HEK293 (cell line): ENCODE measurements around the gene PRODH2.

ENCODE experiments used
- FEZF1 ChIP-seq: fragments of 450-650 bp; formaldehyde crosslinking; IDR thresholded peaks from 2 replicates; pipeline ENCODE4 v1.5.1; 2016; ENCODE audit warnings: missing biosample characterization, missing genetic modification characterization
- GLIS1 ChIP-seq: fragments of 450-650 bp; formaldehyde crosslinking; IDR thresholded peaks from 2 replicates; pipeline ENCODE4 v1.5.1; 2016; ENCODE audit warnings: missing biosample characterization, missing genetic modification characterization
- GLIS2 ChIP-seq: fragments of 450-650 bp; formaldehyde crosslinking; IDR thresholded peaks from 2 replicates; pipeline ENCODE4 v1.5.1; 2016; ENCODE audit warnings: missing biosample characterization, missing genetic modification characterization
- OSR2 ChIP-seq: fragments of 450-650 bp; formaldehyde crosslinking; IDR thresholded peaks from 2 replicates; pipeline ENCODE4 v1.5.1; 2016; ENCODE audit warnings: missing biosample characterization, missing genetic modification characterization
- PRDM1 ChIP-seq: fragments of 450-650 bp; formaldehyde crosslinking; IDR thresholded peaks from 2 replicates; pipeline ENCODE4; 2016; ENCODE audit warnings: missing biosample characterization, missing genetic modification characterization
- SP7 ChIP-seq: fragments of 450-650 bp; formaldehyde crosslinking; IDR thresholded peaks from 2 replicates; pipeline ENCODE4 v1.5.1; 2016; ENCODE audit warnings: missing biosample characterization, missing genetic modification characterization
- ZNF121 ChIP-seq: fragments of 450-650 bp; formaldehyde crosslinking; IDR thresholded peaks from 2 replicates; pipeline ENCODE4 v1.5.1; 2016; ENCODE audit warnings: missing biosample characterization, missing genetic modification characterization
- ZNF133 ChIP-seq: fragments of 450-650 bp; formaldehyde crosslinking; IDR thresholded peaks from 2 replicates; pipeline ENCODE4 v1.5.1; 2016; ENCODE audit warnings: missing biosample characterization, missing genetic modification characterization
- ZNF140 ChIP-seq: fragments of 450-650 bp; formaldehyde crosslinking; IDR thresholded peaks from 2 replicates; pipeline ENCODE4 v1.5.1; 2016; ENCODE audit warnings: missing biosample characterization, missing genetic modification characterization
- ZNF184 ChIP-seq: fragments of 450-650 bp; IDR thresholded peaks from 2 replicates; pipeline ENCODE4 v1.5.1; 2018; ENCODE audit warnings: missing biosample characterization, mild to moderate bottlenecking, missing genetic modification characterization
- ZNF366 ChIP-seq: fragments of 450-650 bp; formaldehyde crosslinking; conservative IDR thresholded peaks from 2 replicates; pipeline ENCODE4 v1.5.1; 2016; ENCODE audit warnings: missing biosample characterization, missing genetic modification characterization
- ZNF394 ChIP-seq: fragments of 450-650 bp; formaldehyde crosslinking; IDR thresholded peaks from 2 replicates; pipeline ENCODE4 v1.5.1; 2016; ENCODE audit warnings: missing biosample characterization, missing genetic modification characterization, mild to moderate bottlenecking, moderate library complexity, borderline replicate concordance
- ZNF433 ChIP-seq: fragments of 450-650 bp; formaldehyde crosslinking; IDR thresholded peaks from 2 replicates; pipeline ENCODE4 v1.5.1; 2016; ENCODE audit warnings: missing biosample characterization, missing genetic modification characterization, low read depth
- ZNF473 ChIP-seq: fragments of 450-650 bp; formaldehyde crosslinking; IDR thresholded peaks from 2 replicates; pipeline ENCODE4 v1.5.1; 2017; ENCODE audit warnings: missing biosample characterization, missing genetic modification characterization
- ZNF544 ChIP-seq: fragments of 450-650 bp; formaldehyde crosslinking; IDR thresholded peaks from 2 replicates; pipeline ENCODE4 v1.5.0; 2017; ENCODE audit warnings: missing biosample characterization, missing genetic modification characterization
- ZNF558 ChIP-seq: fragments of 450-650 bp; formaldehyde crosslinking; IDR thresholded peaks from 2 replicates; pipeline ENCODE4 v1.5.1; 2016; ENCODE audit warnings: missing biosample characterization, missing genetic modification characterization
- ZNF571 ChIP-seq: fragments of 450-650 bp; formaldehyde crosslinking; IDR thresholded peaks from 2 replicates; pipeline ENCODE4 v1.5.0; 2017; ENCODE audit warnings: missing biosample characterization, missing genetic modification characterization
- ZNF701 ChIP-seq: fragments of 450-650 bp; formaldehyde crosslinking; IDR thresholded peaks from 2 replicates; pipeline ENCODE4 v1.5.1; 2016; ENCODE audit warnings: missing biosample characterization, missing genetic modification characterization
- ZNF707 ChIP-seq: fragments of 450-650 bp; formaldehyde crosslinking; IDR thresholded peaks from 2 replicates; pipeline ENCODE4 v1.5.1; 2016; ENCODE audit warnings: missing biosample characterization, missing genetic modification characterization
- ZNF830 ChIP-seq: fragments of 450-650 bp; IDR thresholded peaks from 2 replicates; pipeline ENCODE4 v1.5.0; 2018; ENCODE audit warnings: missing biosample characterization, missing genetic modification characterization, low read depth, mild to moderate bottlenecking, moderate library complexity
- ZSCAN30 ChIP-seq: fragments of 450-650 bp; IDR thresholded peaks from 2 replicates; pipeline ENCODE4 v1.5.1; 2018; ENCODE audit warnings: missing biosample characterization, mild to moderate bottlenecking, missing genetic modification characterization, moderate library complexity
- TF ChIP-seq, protein P1 (sequence below): fragments of 450-650 bp; formaldehyde crosslinking; IDR thresholded peaks from 2 replicates; pipeline ENCODE4 v1.5.1; 2016; ENCODE audit warnings: missing biosample characterization, missing genetic modification characterization
- TF ChIP-seq, protein P2 (sequence below): fragments of 450-650 bp; formaldehyde crosslinking; IDR thresholded peaks from 2 replicates; pipeline ENCODE4 v1.5.1; 2017; ENCODE audit warnings: missing biosample characterization, mild to moderate bottlenecking, missing genetic modification characterization, moderate library complexity
- TF ChIP-seq, protein P3 (sequence below): IDR thresholded peaks from 2 replicates; pipeline ENCODE4 v1.6.1; 2011; ENCODE audit warnings: mild to moderate bottlenecking, low read depth, low read length, borderline replicate concordance
- TF ChIP-seq, protein P4 (sequence below): fragments of 450-650 bp; formaldehyde crosslinking; IDR thresholded peaks from 2 replicates; pipeline ENCODE4 v1.5.1; 2017; ENCODE audit warnings: missing biosample characterization, missing genetic modification characterization
- TF ChIP-seq, protein P5 (sequence below): fragments of 450-650 bp; formaldehyde crosslinking; optimal IDR thresholded peaks from 2 replicates; pipeline ENCODE3; 2016; ENCODE audit warnings: missing biosample characterization, mild to moderate bottlenecking, missing genetic modification characterization
- TF ChIP-seq, protein P6 (sequence below): fragments of 450-650 bp; formaldehyde crosslinking; IDR thresholded peaks from 2 replicates; pipeline ENCODE4 v1.5.1; 2016; ENCODE audit warnings: missing biosample characterization, missing genetic modification characterization
- TF ChIP-seq, protein P7 (sequence below): fragments of 450-650 bp; IDR thresholded peaks from 2 replicates; pipeline ENCODE4 v1.5.1; 2018; ENCODE audit warnings: missing biosample characterization, missing genetic modification characterization

PRODH2 gene

DNA sequence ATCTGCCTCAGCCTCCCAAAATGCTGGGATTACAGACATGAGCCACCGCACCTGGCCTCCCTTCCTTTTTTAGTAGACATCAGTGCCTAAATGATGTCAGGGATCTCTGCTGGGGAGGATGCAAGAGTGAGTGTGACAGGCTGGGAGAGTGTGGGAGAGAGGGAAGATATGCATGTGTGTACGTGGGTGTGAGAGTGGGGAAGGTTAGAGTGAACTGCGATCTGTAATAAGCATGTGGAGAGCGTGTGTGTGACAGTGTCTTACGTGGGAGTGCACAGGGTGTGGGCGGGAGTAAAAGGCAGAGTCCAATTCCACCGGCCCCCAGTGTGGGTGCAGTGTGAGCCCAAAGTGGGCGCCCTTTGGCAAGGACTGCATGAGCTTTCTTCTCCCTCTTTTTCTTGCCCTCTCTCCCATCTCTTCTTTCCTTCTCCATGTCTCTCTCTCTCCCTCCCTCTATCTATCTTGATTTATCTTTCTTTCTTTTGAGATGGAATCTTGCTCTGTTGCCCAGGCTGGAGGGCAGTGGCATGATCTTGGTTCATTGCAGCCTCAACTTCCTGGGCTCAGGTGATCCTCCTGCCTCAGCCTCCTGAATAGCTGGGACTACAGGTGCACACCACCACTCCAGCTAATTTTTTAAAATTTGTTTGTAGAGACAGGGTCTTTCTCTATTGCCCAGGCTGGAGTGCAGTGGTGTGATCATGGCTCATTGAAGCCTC is 40.6 kb upstream of the PRODH2 start (continued):
- TF ChIP-seq ZNF394 (tag by site-specific recombination) (no peak), ZNF707 (tag by site-specific recombination) (no peak), ZSCAN30 (no peak), ZNF433 (no peak), ZNF133 (tag by site-specific recombination) (no peak), ZNF184 (tag by site-specific recombination) (no peak), OSR2 (no peak), ZNF830 (tag by site-specific recombination) (no peak), ZNF571 (tag by site-specific recombination) (no peak), GLIS1 (tag by site-specific recombination) (peak; percentile 69), ZNF558 (no peak), FEZF1 (no peak), ZNF140 (tag by site-specific recombination) (no peak), ZNF366 (tag by site-specific recombination) (peak; percentile 79; the same call in 1 of the 2 replicates), ZNF544 (tag by site-specific recombination) (no peak), SP7 (tag by site-specific recombination) (no peak), GLIS2 (tag by site-specific recombination) (peak; percentile 6; the same call in 1 of the 2 replicates), ZNF473 (0 out of 2 replicates have a peak, but pooled peaks have one; percentile 16), PRDM1 (tag by site-specific recombination) (peak; percentile 96), ZNF701 (tag by site-specific recombination) (no peak), ZNF121 (tag by site-specific recombination) (peak; percentile 93)
- TF ChIP-seq, protein P1, sequence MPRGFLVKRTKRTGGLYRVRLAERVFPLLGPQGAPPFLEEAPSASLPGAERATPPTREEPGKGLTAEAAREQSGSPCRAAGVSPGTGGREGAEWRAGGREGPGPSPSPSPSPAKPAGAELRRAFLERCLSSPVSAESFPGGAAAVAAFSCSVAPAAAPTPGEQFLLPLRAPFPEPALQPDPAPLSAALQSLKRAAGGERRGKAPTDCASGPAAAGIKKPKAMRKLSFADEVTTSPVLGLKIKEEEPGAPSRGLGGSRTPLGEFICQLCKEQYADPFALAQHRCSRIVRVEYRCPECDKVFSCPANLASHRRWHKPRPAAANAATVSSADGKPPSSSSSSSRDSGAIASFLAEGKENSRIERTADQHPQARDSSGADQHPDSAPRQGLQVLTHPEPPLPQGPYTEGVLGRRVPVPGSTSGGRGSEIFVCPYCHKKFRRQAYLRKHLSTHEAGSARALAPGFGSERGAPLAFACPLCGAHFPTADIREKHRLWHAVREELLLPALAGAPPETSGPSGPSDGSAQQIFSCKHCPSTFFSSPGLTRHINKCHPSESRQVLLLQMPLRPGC: no peak
- TF ChIP-seq, protein P2, sequence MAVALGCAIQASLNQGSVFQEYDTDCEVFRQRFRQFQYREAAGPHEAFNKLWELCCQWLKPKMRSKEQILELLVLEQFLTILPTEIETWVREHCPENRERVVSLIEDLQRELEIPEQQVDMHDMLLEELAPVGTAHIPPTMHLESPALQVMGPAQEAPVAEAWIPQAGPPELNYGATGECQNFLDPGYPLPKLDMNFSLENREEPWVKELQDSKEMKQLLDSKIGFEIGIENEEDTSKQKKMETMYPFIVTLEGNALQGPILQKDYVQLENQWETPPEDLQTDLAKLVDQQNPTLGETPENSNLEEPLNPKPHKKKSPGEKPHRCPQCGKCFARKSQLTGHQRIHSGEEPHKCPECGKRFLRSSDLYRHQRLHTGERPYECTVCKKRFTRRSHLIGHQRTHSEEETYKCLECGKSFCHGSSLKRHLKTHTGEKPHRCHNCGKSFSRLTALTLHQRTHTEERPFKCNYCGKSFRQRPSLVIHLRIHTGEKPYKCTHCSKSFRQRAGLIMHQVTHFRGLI (tag by site-specific recombination): no peak
- TF ChIP-seq, protein P3, sequence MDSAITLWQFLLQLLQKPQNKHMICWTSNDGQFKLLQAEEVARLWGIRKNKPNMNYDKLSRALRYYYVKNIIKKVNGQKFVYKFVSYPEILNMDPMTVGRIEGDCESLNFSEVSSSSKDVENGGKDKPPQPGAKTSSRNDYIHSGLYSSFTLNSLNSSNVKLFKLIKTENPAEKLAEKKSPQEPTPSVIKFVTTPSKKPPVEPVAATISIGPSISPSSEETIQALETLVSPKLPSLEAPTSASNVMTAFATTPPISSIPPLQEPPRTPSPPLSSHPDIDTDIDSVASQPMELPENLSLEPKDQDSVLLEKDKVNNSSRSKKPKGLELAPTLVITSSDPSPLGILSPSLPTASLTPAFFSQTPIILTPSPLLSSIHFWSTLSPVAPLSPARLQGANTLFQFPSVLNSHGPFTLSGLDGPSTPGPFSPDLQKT: no peak
- TF ChIP-seq, protein P4, sequence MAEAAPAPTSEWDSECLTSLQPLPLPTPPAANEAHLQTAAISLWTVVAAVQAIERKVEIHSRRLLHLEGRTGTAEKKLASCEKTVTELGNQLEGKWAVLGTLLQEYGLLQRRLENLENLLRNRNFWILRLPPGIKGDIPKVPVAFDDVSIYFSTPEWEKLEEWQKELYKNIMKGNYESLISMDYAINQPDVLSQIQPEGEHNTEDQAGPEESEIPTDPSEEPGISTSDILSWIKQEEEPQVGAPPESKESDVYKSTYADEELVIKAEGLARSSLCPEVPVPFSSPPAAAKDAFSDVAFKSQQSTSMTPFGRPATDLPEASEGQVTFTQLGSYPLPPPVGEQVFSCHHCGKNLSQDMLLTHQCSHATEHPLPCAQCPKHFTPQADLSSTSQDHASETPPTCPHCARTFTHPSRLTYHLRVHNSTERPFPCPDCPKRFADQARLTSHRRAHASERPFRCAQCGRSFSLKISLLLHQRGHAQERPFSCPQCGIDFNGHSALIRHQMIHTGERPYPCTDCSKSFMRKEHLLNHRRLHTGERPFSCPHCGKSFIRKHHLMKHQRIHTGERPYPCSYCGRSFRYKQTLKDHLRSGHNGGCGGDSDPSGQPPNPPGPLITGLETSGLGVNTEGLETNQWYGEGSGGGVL (tag by site-specific recombination): peak; percentile 34; the same call in 1 of the 2 replicates
- TF ChIP-seq, protein P5, sequence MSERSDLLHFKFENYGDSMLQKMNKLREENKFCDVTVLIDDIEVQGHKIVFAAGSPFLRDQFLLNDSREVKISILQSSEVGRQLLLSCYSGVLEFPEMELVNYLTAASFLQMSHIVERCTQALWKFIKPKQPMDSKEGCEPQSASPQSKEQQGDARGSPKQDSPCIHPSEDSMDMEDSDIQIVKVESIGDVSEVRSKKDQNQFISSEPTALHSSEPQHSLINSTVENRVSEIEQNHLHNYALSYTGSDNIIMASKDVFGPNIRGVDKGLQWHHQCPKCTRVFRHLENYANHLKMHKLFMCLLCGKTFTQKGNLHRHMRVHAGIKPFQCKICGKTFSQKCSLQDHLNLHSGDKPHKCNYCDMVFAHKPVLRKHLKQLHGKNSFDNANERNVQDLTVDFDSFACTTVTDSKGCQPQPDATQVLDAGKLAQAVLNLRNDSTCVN (tag by site-specific recombination): no peak
- TF ChIP-seq, protein P6, sequence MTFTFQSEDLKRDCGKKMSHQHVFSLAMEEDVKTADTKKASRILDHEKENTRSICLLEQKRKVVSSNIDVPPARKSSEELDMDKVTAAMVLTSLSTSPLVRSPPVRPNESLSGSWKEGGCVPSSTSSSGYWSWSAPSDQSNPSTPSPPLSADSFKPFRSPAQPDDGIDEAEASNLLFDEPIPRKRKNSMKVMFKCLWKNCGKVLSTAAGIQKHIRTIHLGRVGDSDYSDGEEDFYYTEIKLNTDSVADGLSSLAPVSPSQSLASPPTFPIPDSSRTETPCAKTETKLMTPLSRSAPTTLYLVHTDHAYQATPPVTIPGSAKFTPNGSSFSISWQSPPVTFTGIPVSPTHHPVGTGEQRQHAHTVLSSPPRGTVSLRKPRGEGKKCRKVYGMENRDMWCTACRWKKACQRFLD (tag by site-specific recombination): no peak
- TF ChIP-seq, protein P7, sequence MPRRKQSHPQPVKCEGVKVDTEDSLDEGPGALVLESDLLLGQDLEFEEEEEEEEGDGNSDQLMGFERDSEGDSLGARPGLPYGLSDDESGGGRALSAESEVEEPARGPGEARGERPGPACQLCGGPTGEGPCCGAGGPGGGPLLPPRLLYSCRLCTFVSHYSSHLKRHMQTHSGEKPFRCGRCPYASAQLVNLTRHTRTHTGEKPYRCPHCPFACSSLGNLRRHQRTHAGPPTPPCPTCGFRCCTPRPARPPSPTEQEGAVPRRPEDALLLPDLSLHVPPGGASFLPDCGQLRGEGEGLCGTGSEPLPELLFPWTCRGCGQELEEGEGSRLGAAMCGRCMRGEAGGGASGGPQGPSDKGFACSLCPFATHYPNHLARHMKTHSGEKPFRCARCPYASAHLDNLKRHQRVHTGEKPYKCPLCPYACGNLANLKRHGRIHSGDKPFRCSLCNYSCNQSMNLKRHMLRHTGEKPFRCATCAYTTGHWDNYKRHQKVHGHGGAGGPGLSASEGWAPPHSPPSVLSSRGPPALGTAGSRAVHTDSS (tag by site-specific recombination): no peak
